Right ventricle myocardium superior (tissue), 1 donor: Measurements from ENCODE around the gene RHOT2. TPM values are rescaled to one million over a fixed set of nuclear protein-coding genes. Genes with fewer than 3 reads are reported as not detected.

Source experiments
- ATAC-seq: fragments of 200-7000 bp; cut with Tn5 transposase; one replicate; pipeline ENCODE4 v1.9.1; 2020; ENCODE audit warnings: mild to moderate bottlenecking; ENCODE audit not compliant: poor library complexity
- DNase-seq: peaks from one replicate; pipeline ENCODE4 v3.0.0-alpha.2; 2020
- intact Hi-C: fragments of 100-400 bp; cut with DNase I; formaldehyde crosslinking; loops from one replicate; pipeline ENCODE4 v1.11.2; 2022
- total RNA-seq: library from RNA; stranded (reverse); fragmentation: NEBNext Ultra II Directional; extraction: Animal tissue kit (Norgen Biotek cat#: 25700); gene quantifications from one replicate; pipeline ENCODE4 v1.2.1, GENCODE V29; 2021
- donor health status: DM: no; HTN: yes; CAD: no; lungs with severe emphysema.

Gene RHOT2
- total RNA-seq, 1 donor from 2014 or later: 81.9 TPM

GRCh38 chr16:661184-661821 lies 6.6 kb upstream of the RHOT2 start:
- peak; percentile 1 for ATAC-seq
- DNase-seq: no peak
- intact Hi-C loops: no loop called here

- ATAC-seq (no peak), DNase-seq (no peak)
- intact Hi-C loops: no loop called here
Observed at GRCh38 chr16:662095-662494, 5.8 kb upstream of the RHOT2 start.

GRCh38 chr16:662597-662996 lies 5.3 kb upstream of the RHOT2 start:
- ATAC-seq: no peak
- intact Hi-C loops: no loop called here
- DNase-seq: no peak

GRCh38 chr16:666572-666971 lies 1.4 kb upstream of the RHOT2 start:
- ATAC-seq (no peak), DNase-seq (no peak)
- intact Hi-C loops: no loop called here

- intact Hi-C loops: no loop called here
- no peak for DNase-seq
- ATAC-seq: no peak
Observed at GRCh38 chr16:667113-667779, 686 bp upstream of the RHOT2 start.

- DNase-seq (no peak), ATAC-seq (peak; percentile 4)
- intact Hi-C loops: no loop called here
Observed at GRCh38 chr16:668519-669171, 713 bp downstream of the RHOT2 start.

- DNase-seq (no peak), ATAC-seq (no peak)
- intact Hi-C loops: no loop called here
Observed at GRCh38 chr16:669666-670065, 1.7 kb downstream of the RHOT2 start.

GRCh38 chr16:670485-671352 lies 2.8 kb downstream of the RHOT2 start:
- no peak for ATAC-seq
- intact Hi-C loops: no loop called here
- no peak for DNase-seq

- ATAC-seq (no peak), DNase-seq (no peak)
- intact Hi-C loops: no loop called here
Observed at GRCh38 chr16:671353-672131, 3.6 kb downstream of the RHOT2 start.

- no peak for DNase-seq
- ATAC-seq: no peak
- intact Hi-C loops: no loop called here
Observed at GRCh38 chr16:672371-672770, 4.4 kb downstream of the RHOT2 start.

GRCh38 chr16:672851-673250 lies 4.9 kb downstream of the RHOT2 start:
- intact Hi-C loops: no loop called here
- ATAC-seq: no peak
- DNase-seq: no peak

- intact Hi-C loops: no loop called here
- ATAC-seq (no peak), DNase-seq (no peak)
Observed at GRCh38 chr16:673399-673991, 5.6 kb downstream of the RHOT2 start.

GRCh38 chr16:674214-674881 lies 6.4 kb downstream of the RHOT2 start:
- DNase-seq: no peak
- peak; percentile 19 for ATAC-seq
- intact Hi-C loops: no loop called here

GRCh38 chr16:674968-675883 lies 7.3 kb downstream of the RHOT2 start, which contains the start of gene RHBDL1:
Gene RHBDL1, plus strand, starts transcription at chr16:675671. Its CDS starts 120 bp downstream, at chr16:675791.
- ATAC-seq (no peak), DNase-seq (no peak)
- intact Hi-C loops: no loop called here

GRCh38 chr16:675884-676564 lies 8.1 kb downstream of the RHOT2 start:
- intact Hi-C loops: no loop called here
- ATAC-seq (no peak), DNase-seq (no peak)

- intact Hi-C loops: no loop called here
- no peak for ATAC-seq
- no peak for DNase-seq
Observed at GRCh38 chr16:676565-676902, 8.6 kb downstream of the RHOT2 start.
